ENCODE data around the gene AUH.

The AUH gene

DNA sequence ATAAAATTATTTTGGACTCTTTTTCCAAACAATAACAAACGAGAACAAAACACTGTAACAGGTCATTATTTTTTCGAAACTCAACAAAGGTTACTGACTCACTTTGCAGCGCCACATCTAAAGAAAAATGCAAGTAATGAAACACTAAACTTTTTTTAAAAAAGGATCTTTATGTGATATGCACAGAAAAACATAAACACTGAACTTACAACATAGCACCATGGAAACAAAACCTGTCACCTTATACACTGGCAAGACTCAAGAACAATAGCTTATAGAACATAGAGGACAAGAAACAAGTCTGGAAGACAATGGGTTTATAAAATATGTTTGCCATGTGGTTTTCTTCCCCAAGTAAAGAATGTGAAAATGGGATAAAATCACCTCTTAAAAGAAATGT, 85.2 kb downstream of the AUH start:
- Histone ChIP-seq H3K4me3 (ENCODE audit: low read length) (no peak overlapping the region), H3K36me3 (ENCODE audit: control insufficient read depth, insufficient read depth, low read length) (no peaks in the 10 kb centered on the region), H3K4me1 (ENCODE audit: control insufficient read depth, insufficient read depth, low read length) (no peaks in the 10 kb centered on the region), H3K27me3 (ENCODE audit: control insufficient read depth, insufficient read depth, low read length) (no peaks in the 10 kb centered on the region), H3K9me3 (ENCODE audit: control insufficient read depth, insufficient read depth, low read length) (no peaks in the 10 kb centered on the region), H3K27ac (ENCODE audit: low read length) (no peak overlapping the region)
- no peak for DNase-seq (ENCODE audit: low read depth, low spot score)
- no CpG with 5 or more reads among the region's 3 CpGs for WGBS (ENCODE audit: insufficient coverage, insufficient read length)

DNA sequence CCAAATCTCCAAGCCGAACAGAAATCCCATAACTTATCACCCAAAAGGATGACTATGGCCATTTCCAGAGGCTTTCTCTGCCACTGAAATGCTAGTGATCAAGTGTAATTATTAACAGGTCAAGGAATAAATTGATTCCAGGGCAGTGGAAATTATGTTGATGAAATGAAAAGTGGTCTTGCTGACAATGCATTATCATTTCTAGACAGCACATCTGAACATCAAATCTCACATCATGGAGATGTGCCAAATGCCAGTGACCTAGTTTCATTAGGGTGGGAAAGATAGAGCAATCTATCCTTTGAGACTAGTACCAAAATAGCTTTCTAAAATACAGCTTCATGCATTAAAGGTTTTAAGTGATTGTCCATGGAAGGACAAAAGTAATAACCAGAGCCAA, 86.1 kb downstream of the AUH start:
- Histone ChIP-seq H3K4me3 (ENCODE audit: low read length) (no peak overlapping the region), H3K4me1 (ENCODE audit: control insufficient read depth, insufficient read depth, low read length) (no peaks in the 10 kb centered on the region), H3K27me3 (ENCODE audit: control insufficient read depth, insufficient read depth, low read length) (no peaks in the 10 kb centered on the region), H3K36me3 (ENCODE audit: control insufficient read depth, insufficient read depth, low read length) (no peaks in the 10 kb centered on the region), H3K9me3 (ENCODE audit: control insufficient read depth, insufficient read depth, low read length) (no peaks in the 10 kb centered on the region), H3K27ac (ENCODE audit: low read length) (no peak overlapping the region)
- DNase-seq (ENCODE audit: low read depth, low spot score): no peak
- no CpG with 5 or more reads among the region's 1 CpG for WGBS (ENCODE audit: insufficient coverage, insufficient read length)

DNA sequence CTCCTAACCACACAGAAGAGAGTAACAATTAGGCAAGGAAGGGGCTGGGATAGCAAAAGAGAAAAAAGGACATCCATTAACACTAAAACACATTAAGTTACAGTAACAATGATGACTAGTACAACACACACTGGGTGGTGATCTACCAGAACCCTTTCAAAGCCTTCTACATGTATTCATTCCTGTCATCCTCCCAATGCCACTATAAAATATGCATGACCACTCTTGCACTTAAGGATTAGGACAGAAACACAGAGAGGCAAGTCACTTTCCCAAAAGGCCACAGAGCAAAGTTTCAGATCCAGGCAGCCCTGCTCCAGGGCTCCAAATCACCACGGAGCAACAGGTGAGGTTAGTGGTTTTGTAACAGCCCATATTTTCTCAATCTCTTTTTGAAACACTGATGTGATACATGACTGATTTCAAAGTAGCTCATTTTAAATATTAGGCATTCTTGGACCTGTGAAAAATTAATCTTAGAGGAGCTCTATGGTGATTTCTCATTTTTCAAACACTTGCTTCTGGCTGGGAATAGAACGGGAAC, 86.7 kb downstream of the AUH start:
- H3K4me1 ChIP-seq (ENCODE audit: control insufficient read depth, insufficient read depth, low read length): no peaks in the 10 kb centered on the region
- H3K27me3 ChIP-seq (ENCODE audit: control insufficient read depth, insufficient read depth, low read length): no peaks in the 10 kb centered on the region
- DNase-seq (ENCODE audit: low read depth, low spot score): no peak
- H3K9me3 ChIP-seq (ENCODE audit: control insufficient read depth, insufficient read depth, low read length): no peaks in the 10 kb centered on the region
- no peaks in the 10 kb centered on the region for H3K36me3 ChIP-seq (ENCODE audit: control insufficient read depth, insufficient read depth, low read length)
- WGBS (ENCODE audit: insufficient coverage, insufficient read length): no CpG with 5 or more reads among the region's 2 CpGs
- no peak overlapping the region for H3K4me3 ChIP-seq (ENCODE audit: low read length)
- no peak overlapping the region for H3K27ac ChIP-seq (ENCODE audit: low read length)

DNA sequence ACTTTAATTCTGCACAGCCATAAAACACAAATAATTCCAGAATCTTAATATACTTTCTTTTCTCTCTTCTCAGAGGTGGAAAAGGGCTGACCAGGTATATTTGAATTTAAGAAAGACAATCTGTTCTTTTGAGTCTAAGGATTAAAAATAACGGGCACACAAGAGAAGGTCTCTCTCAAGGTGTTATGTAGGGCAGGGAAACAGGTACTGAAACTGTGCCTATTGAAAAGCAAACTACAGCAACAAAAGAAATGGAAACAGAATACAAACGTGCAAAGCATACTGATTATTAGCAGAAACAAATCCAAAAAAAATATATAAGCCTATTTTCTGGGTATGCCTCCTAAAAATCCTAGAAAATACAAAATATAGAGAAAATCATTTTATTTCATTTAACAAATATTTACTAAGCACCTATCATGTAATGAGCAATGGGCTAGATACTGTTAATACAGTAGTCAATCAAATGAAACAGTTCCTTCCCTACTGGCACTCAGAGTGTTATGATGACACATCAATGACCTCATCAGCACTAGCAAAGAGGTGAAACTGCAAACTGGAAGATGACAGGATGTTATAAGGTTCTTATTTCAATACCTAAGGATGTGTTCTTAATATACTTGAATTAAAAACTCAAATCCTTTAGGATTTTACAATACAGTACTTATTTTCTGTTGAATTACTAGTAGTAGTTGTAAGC, 87.7 kb downstream of the AUH start:
- no peaks in the 10 kb centered on the region for H3K27me3 ChIP-seq (ENCODE audit: control insufficient read depth, insufficient read depth, low read length)
- WGBS (ENCODE audit: insufficient coverage, insufficient read length): no CpG with 5 or more reads among the region's 2 CpGs
- H3K4me3 ChIP-seq (ENCODE audit: low read length): no peak overlapping the region
- no peaks in the 10 kb centered on the region for H3K9me3 ChIP-seq (ENCODE audit: control insufficient read depth, insufficient read depth, low read length)
- no peaks in the 10 kb centered on the region for H3K4me1 ChIP-seq (ENCODE audit: control insufficient read depth, insufficient read depth, low read length)
- DNase-seq (ENCODE audit: low read depth, low spot score): no peak
- no peak overlapping the region for H3K27ac ChIP-seq (ENCODE audit: low read length)
- H3K36me3 ChIP-seq (ENCODE audit: control insufficient read depth, insufficient read depth, low read length): no peaks in the 10 kb centered on the region

DNA sequence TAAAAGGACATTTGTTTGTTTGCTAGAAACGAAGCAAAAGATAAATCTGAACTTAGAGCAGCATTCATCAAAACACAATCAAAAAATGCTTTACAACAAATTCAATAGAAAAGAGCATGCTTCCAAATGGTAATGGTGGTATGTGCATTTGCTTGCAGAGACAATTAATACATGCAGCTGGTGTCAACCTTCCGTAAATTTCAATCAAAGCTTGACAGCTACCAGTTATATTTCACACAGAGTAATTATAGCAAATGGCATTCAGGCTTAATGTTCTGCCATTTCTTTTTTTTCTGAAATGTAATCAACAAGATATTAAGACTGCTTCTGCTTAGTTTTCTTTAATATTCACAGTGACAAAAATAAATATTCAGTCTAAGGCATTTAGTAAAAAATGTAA, 90.6 kb downstream of the AUH start:
- H3K27me3 ChIP-seq (ENCODE audit: control insufficient read depth, insufficient read depth, low read length): no peaks in the 10 kb centered on the region
- H3K27ac ChIP-seq (ENCODE audit: low read length): no peak overlapping the region
- DNase-seq (ENCODE audit: low read depth, low spot score): no peak
- no CpG with 5 or more reads among the region's 2 CpGs for WGBS (ENCODE audit: insufficient coverage, insufficient read length)
- H3K4me1 ChIP-seq (ENCODE audit: control insufficient read depth, insufficient read depth, low read length): no peaks in the 10 kb centered on the region
- H3K9me3 ChIP-seq (ENCODE audit: control insufficient read depth, insufficient read depth, low read length): no peaks in the 10 kb centered on the region
- no peaks in the 10 kb centered on the region for H3K36me3 ChIP-seq (ENCODE audit: control insufficient read depth, insufficient read depth, low read length)
- H3K4me3 ChIP-seq (ENCODE audit: low read length): no peak overlapping the region

DNA sequence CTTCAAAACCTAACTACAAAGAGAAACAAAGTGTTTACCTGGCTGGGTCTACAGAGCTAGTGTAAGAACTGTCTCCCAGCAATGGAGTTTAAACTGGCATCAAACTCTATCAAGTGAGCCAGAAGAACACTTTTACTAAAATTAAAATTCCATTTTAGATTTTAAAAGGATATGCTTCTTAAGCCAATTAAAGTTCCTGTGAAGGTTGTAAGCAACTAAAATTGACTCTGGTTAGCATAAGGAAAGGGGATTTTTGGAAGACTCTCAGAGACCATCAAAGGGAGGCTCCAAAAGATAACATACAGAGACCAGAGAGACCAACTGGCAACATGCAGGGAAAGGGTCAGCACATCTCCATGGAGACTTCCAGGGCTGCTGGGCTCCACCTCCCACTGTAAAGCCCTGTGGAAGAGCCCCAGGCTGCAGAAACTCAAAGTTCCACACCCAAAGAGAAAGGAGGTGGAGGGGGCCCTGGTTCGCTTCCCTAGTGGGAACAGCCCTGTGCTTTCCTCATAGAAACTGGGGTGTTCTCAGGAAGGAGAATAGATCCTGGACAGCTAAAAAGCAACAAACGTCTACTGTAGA, 91.7 kb downstream of the AUH start:
- Histone ChIP-seq H3K36me3 (ENCODE audit: control insufficient read depth, insufficient read depth, low read length) (no peaks in the 10 kb centered on the region), H3K27me3 (ENCODE audit: control insufficient read depth, insufficient read depth, low read length) (no peaks in the 10 kb centered on the region), H3K27ac (ENCODE audit: low read length) (no peak overlapping the region), H3K4me1 (ENCODE audit: control insufficient read depth, insufficient read depth, low read length) (no peaks in the 10 kb centered on the region), H3K4me3 (ENCODE audit: low read length) (no peak overlapping the region), H3K9me3 (ENCODE audit: control insufficient read depth, insufficient read depth, low read length) (no peaks in the 10 kb centered on the region)
- no peak for DNase-seq (ENCODE audit: low read depth, low spot score)
- no CpG with 5 or more reads among the region's 2 CpGs for WGBS (ENCODE audit: insufficient coverage, insufficient read length)

DNA sequence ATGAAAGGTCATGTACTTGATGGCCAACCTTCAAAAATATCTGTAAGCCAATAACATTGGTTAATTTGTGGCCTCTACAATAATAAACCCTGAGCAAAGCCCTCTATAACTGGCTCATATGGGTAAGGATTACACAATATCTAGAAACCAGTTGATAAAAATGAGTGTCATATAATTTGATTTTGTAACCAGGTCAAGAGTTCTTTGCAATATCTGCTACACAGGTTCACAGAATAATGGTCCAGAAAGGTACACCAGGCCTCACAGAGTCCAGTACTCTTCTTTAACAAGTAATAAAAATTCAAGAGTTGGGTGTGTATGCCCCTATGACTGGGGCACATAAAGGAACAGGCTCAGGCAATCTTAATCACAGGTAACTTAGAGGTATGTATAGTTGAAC, 95.3 kb downstream of the AUH start:
- Histone ChIP-seq H3K27ac (ENCODE audit: low read length) (no peak overlapping the region), H3K4me3 (ENCODE audit: low read length) (no peak overlapping the region), H3K9me3 (ENCODE audit: control insufficient read depth, insufficient read depth, low read length) (no peaks in the 10 kb centered on the region), H3K27me3 (ENCODE audit: control insufficient read depth, insufficient read depth, low read length) (no peaks in the 10 kb centered on the region), H3K36me3 (ENCODE audit: control insufficient read depth, insufficient read depth, low read length) (no peaks in the 10 kb centered on the region), H3K4me1 (ENCODE audit: control insufficient read depth, insufficient read depth, low read length) (no peaks in the 10 kb centered on the region)
- no peak for DNase-seq (ENCODE audit: low read depth, low spot score)

DNA sequence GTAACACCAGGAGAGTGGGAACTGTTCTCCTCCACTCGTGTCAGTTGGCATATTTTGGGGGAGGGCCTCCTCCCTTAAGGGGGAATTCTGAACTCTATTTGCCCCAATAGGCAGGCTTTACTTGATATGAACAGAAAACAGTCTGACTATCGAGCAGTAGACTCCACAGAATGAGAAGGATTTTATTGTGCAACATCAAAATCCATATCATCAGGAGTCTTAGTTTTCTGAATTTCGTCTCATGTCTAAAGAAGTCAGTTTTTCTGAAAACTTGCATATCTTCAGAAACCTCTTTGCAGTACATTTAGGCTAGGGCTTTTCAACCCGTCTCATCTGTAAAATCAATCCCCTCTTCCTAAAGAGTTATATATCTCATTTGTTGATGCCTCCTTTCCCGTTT, 96.2 kb downstream of the AUH start:
- no peak overlapping the region for H3K4me3 ChIP-seq (ENCODE audit: low read length)
- H3K27me3 ChIP-seq (ENCODE audit: control insufficient read depth, insufficient read depth, low read length): no peaks in the 10 kb centered on the region
- no peak overlapping the region for H3K27ac ChIP-seq (ENCODE audit: low read length)
- no peaks in the 10 kb centered on the region for H3K4me1 ChIP-seq (ENCODE audit: control insufficient read depth, insufficient read depth, low read length)
- no peak for DNase-seq (ENCODE audit: low read depth, low spot score)
- no CpG with 5 or more reads among the region's 5 CpGs for WGBS (ENCODE audit: insufficient coverage, insufficient read length)
- H3K9me3 ChIP-seq (ENCODE audit: control insufficient read depth, insufficient read depth, low read length): no peaks in the 10 kb centered on the region
- no peaks in the 10 kb centered on the region for H3K36me3 ChIP-seq (ENCODE audit: control insufficient read depth, insufficient read depth, low read length)

DNA sequence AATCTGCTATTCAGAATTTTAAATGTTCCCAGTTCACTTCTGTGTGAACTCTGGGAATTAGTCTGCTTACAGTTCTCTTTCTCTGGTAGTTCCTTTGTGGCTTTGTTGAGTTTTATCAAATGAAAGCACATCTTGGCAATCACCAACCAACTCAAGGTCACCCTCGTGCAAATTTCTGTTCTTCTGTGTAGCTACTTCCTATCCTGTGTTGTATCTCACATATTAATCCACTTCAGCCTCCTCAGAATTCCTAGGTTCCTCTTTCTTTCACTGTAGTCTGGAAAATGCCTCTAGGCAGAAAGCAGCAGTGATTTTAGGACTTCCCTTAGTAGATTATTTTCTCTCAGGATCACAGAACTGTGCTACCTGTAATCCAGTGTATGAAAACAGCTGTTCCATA, 100.3 kb downstream of the AUH start:
- no peak for DNase-seq (ENCODE audit: low read depth, low spot score)
- no peaks in the 10 kb centered on the region for H3K27me3 ChIP-seq (ENCODE audit: control insufficient read depth, insufficient read depth, low read length)
- no CpG with 5 or more reads among the region's 1 CpG for WGBS (ENCODE audit: insufficient coverage, insufficient read length)

DNA sequence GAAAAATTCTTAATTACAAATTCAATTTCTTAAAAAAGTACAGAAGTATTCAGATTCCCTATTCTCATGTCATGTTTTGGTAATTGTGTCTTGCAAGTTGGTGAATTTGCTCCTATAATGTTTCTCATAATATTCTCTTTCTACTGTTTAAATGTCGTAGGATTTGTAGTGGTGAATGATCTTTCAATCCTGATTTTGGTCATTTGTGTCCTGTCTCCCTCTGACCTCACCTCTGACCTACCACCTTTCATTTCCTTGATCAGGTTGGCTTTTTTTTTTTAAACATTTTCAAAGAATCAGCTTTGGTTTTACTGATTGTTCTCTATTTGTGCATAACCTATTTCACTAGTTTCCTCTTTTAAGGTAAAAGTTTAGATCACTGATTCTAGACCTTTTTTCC, 102.6 kb downstream of the AUH start:
- no peaks in the 10 kb centered on the region for H3K9me3 ChIP-seq (ENCODE audit: control insufficient read depth, insufficient read depth, low read length)
- DNase-seq (ENCODE audit: low read depth, low spot score): no peak
- H3K4me1 ChIP-seq (ENCODE audit: control insufficient read depth, insufficient read depth, low read length): no peaks in the 10 kb centered on the region
- no CpG with 5 or more reads among the region's 1 CpG for WGBS (ENCODE audit: insufficient coverage, insufficient read length)
- H3K27me3 ChIP-seq (ENCODE audit: control insufficient read depth, insufficient read depth, low read length): no peaks in the 10 kb centered on the region
- H3K27ac ChIP-seq (ENCODE audit: low read length): no peak overlapping the region
- no peak overlapping the region for H3K4me3 ChIP-seq (ENCODE audit: low read length)
- H3K36me3 ChIP-seq (ENCODE audit: control insufficient read depth, insufficient read depth, low read length): no peaks in the 10 kb centered on the region

More for the DNA sequence above, 100.3 kb downstream of the AUH start:
- no peaks in the 10 kb centered on the region for H3K36me3 ChIP-seq (ENCODE audit: control insufficient read depth, insufficient read depth, low read length)
- no peak overlapping the region for H3K4me3 ChIP-seq (ENCODE audit: low read length)
- H3K27ac ChIP-seq (ENCODE audit: low read length): no peak overlapping the region
- H3K4me1 ChIP-seq (ENCODE audit: control insufficient read depth, insufficient read depth, low read length): no peaks in the 10 kb centered on the region
- no peaks in the 10 kb centered on the region for H3K9me3 ChIP-seq (ENCODE audit: control insufficient read depth, insufficient read depth, low read length)

DNA sequence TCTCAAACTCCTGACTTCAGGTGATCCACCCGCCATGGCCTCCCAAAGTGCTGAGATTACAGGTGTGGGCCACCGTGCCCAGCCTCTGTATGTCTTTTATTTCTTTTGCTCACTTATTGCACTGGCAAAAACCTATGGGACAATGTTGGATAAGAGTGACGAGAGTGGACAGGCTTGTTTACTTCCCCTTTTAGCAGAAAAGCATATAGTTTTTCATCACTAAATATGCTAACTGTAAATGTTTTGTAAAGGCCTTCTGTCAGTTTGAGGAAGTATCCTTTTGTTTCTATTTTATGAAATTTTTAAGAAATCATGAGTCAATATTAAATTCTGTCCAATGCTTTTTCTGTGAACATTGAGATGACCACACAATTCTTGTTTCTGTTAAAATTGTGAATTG, 103.3 kb downstream of the AUH start:
- H3K36me3 ChIP-seq (ENCODE audit: control insufficient read depth, insufficient read depth, low read length): no peaks in the 10 kb centered on the region
- DNase-seq (ENCODE audit: low read depth, low spot score): no peak
- no peak overlapping the region for H3K4me3 ChIP-seq (ENCODE audit: low read length)
- H3K27ac ChIP-seq (ENCODE audit: low read length): no peak overlapping the region
- no CpG with 5 or more reads among the region's 3 CpGs for WGBS (ENCODE audit: insufficient coverage, insufficient read length)
- H3K4me1 ChIP-seq (ENCODE audit: control insufficient read depth, insufficient read depth, low read length): no peaks in the 10 kb centered on the region
- H3K9me3 ChIP-seq (ENCODE audit: control insufficient read depth, insufficient read depth, low read length): no peaks in the 10 kb centered on the region
- no peaks in the 10 kb centered on the region for H3K27me3 ChIP-seq (ENCODE audit: control insufficient read depth, insufficient read depth, low read length)
